HuH-7.5 (cell line): Measurements from ENCODE around the gene EFNA5.

Experiments
- DNase-seq: peaks from one replicate; pipeline ENCODE4 v3.0.0; 2011; ENCODE audit warnings: low spot score

EFNA5 gene

DNA sequence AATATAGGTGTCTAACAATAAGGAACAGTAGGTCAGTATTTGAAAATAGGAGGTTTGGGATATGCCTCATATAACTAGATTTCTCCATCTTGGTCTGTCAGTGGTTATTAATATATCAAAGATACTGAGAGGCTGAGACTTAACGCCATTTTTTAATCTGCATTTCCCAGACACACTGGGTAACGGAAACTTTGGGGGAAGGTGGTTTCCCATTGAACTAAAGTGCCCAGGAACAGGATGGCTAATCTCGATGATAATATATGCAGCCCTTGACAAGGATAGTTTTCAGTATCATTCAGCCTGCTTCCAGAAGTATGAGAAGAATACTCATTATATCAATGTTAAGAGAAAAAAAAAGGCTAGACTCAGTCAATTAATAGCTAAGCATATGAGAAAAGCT, 30.7 kb downstream of the EFNA5 start:
- DNase-seq, result no peak

DNA sequence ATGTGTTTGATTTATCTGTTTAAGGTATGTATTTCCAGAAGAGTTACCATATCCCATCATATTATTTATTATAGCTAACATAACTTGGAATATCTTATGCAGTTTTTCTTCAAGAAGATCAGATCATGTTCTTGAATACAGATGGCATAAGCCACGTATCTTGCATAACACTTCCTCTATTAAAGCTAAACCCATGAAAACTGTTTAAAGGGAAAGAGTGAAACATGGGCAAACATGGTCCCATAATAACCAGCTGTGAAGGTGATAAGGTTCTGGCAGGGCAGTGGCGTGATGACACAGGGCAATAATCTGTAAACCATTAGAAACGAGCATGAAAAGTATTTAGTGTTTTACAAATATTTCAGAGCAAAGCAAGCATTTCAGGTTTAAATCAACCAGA, 34.2 kb downstream of the EFNA5 start:
- DNase-seq, result no peak

DNA sequence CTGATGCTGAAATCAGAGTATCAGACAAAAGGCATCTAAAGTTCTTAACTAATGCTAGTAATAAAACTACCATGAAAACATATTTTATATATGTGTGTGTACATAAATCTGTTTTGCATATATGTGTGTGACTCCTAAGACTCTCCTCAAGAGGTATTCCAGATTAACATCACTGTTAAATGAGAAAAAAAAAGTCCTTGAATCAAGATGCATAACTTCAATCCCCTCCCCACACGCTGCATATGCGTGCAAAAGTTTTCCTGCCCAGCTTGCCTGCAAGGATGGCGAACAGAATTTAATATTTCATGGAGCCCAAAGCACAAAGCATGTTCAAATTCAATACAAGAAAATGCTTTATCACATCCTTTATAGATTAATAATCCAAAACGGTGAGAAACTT, 34.7 kb downstream of the EFNA5 start:
- no peak for DNase-seq

DNA sequence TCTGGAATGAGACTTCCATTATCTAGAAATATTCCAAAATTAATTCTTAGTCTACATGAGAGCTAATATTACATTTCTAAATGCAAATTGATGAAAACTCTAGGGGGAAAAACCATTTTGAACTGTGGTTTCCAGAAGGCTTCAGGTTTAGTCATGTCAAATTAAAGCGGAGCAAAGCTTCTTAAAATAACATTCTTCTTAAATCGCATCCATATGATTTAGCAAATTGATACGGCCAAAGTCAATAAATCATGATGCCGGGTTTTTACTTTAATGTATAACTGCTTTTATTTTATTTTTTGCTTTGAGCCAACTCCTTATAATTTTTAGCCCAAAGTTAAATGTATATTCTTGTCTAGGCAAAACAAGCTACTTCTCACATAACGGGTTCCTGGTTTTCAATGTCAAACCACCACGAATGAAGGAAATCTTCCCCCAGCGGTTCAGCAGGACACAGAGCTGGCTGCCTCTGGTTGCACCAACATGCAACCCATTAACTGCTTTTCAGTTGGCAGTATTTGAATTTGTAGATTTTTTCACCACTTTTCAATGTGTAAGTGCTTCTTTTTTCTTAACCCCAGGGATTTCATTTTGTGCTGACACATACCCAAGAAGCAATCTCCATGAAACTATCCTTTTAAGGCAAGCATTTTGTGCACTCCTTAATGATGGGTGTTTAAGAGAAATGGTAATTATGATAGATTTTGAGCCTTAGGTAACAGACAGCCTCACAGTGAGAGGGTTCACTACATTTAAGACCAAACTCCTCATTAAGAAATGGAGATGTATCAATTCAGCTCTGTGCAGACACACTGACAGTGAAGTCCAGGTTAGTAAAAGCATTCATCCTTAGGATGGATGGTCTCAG, 35.5 kb downstream of the EFNA5 start:
- no peak for DNase-seq

- DNase-seq, result no peak
Measured at GRCh38 chr5:107633171-107633901, 37.4 kb downstream of the EFNA5 start.

DNA sequence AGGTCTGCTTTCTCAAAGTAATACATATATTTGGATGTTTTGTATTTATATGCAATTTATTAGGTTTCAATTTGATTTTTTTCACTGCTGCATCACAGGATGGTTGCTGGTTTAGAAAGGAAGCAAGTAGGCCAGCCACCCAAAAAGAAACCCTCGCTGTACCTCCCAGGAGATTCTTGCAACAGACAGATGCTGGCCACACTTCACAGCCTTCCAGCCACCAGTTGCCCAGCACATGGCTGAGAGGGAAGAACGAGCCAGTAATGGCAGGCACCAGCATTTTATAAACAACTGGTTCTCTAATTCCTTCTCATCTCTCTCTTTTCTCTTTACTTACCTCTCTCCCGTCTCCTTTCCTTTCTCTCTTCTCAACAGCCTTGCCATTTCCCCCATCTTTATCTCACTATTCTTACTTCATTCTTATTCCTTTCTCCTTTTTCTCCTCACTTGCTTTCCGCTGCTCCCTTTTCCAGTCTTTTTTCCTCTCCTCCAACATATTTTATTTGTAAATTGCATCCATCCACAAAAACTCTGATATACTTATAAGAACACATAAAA, 38.9 kb downstream of the EFNA5 start:
- DNase-seq, result no peak

DNA sequence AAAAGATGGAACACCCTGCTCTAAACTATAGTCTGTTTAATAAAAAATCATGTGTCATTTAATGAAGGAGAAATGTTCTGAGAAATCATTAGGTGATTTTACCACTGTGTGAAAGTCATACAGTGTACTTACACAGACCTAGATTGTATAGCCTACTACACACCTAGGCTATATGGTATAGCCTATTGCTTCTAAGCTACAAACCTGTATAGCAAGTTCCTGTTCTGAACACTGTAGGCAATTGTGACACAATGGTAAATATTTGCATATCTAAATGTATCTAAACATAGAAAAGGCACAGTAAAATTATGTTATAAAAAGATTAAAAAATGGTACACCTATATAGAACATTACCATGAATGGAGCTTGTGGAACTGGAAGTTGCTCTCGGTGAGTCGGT, 40.6 kb downstream of the EFNA5 start:
- no peak for DNase-seq

DNA sequence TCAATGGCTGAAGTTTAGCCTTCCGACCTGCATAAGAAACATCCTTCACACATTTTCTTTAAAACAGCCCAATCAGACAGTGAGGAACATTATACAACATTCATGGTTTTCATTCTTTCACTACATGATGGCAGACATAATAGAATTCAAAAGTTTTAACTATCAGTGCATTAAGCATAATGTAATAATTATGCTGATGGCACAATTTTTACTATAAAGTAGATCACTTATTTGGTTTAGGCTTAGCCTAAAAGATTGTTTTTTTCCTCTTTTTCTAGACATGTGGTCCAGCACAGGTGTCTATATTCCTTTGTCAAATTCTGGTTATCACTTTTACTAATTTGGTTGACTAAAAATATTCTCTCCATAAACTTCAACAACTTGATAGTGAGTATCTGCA, 46.5 kb downstream of the EFNA5 start:
- no peak for DNase-seq

DNA sequence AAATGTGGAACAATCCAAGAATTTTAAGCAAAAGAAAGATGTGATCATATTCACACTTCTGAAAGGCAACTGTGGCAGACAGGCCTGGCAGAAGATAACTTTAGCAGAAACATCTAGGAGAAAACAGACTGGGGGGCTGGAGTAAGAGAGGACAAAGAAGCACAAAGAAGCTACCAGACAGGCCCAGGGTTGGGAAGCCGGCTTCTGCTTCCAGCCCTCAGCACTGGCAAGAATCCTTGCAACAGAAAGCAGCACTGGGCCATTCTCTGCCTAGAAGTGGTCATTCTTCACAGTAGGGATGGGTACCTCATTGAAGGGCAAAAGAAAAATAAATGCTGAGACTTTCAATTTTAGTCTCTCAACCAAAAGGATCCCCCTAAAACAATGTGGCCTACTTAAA, 49.6 kb downstream of the EFNA5 start:
- DNase-seq, result no peak

- no peak for DNase-seq
Measured at GRCh38 chr5:107619781-107620180, 51.0 kb downstream of the EFNA5 start.

- DNase-seq, result no peak
Measured at GRCh38 chr5:107618242-107618641, 52.5 kb downstream of the EFNA5 start.

DNA sequence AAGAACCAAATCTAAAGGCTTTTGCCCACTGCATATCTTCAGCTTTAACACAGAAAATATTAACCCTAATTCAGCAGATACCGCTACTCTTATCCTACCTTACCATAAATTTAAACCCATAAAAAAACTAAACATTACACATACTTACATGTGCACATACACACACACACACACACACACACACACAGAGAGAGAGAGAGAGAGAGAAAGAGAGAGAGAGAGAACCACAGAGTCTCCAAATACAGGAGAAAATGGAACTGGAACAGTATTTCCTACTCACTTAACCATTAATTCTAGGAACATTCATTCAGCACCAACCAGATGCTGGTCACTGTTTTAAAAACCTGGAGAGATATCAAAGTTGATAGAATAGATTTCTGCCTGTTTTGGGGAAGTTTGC, 53.7 kb downstream of the EFNA5 start:
- no peak for DNase-seq

DNA sequence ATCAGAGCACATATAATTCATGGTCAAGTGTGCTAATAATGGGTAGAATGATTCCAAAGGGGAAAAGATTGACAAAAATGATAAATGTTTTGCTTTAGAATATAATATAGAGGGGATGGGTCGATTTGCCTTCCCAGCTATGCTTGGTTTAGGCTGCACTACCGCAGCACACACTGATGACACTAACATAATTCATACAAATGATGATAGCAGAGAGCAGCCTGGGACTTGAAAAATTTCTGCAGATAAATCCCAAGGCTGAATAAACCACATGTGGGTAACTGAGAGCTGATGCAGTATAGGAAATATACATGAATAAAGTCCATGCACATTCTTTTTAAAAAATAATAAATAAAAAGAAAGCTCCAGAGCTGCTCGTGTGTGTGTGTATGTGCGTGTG, 54.5 kb downstream of the EFNA5 start:
- DNase-seq, result no peak

DNA sequence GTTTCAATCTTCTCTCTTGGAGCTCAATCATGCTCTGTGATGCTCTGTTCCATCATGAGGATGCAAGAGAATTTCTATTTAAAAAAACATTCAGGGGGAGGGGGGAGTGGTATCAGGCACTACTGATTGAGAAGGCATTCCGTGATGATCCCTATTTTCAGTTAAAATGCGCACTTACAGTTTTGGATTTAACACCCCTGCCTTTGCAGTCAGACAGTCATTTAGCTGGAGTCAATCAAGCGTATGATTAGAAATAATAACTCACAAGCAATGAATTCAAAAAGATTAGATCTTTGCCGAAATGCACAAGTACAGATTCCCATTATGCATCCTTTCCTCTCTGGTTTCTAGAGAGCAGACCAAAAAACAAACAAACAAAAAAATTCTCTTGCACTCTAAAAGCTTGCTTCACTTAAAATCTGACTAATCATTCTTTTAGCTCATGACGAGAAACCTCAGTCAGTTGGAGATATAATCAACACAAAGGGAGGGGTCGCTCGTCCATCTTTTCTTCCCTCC, 55.4 kb downstream of the EFNA5 start:
- DNase-seq, result no peak

- DNase-seq, result no peak
Measured at GRCh38 chr5:107612541-107612940, 58.2 kb downstream of the EFNA5 start.

DNA sequence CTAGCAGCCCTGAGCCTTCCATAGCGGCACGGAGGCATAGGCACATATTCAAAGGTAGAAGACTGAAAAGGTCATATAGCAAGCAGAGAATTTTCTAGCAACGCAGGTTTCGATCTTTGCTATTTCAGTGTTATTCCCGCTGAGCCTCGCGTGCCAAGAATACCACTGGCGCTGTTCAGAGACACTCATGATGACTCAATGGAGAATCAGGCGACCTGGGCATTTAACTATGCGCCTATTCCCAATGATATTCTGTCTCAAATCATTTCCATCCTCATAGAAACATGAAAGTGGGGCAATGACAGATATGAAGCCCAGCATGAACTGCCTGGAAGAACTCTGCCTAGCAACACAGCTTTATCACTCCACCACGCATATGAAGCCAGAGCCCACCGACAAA, 59.9 kb downstream of the EFNA5 start:
- no peak for DNase-seq

DNA sequence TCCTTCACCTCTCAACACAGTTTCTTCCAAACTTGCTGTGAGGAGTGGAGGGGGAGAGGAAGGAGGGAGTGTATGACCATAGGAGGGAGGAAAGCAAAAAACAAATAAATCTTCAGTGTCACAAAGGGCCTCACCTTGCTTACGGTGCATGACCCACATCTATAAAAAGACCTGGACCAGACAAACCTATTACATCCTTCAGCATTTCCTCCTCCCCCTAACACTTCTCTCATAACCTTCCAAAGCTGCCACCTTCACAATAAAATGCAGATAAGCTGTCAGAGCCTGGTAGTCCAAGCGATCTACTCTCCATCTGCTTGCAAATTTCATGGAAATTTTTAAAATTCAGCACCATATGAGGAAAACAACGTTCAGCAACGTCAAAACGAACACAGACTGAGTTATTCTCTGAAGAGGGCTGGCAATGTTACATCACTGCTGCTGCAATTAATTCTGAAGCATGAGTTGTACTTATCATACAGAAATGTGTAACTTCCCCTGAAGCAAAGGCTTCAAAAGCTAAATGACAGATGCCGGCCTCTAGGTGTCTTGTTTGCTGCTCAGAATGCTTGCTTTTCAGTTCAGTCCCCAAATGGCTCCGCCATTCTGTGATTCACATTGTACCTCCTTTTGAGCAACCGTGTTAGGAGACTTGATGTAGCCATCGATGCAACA, 62.9 kb downstream of the EFNA5 start:
- no peak for DNase-seq

DNA sequence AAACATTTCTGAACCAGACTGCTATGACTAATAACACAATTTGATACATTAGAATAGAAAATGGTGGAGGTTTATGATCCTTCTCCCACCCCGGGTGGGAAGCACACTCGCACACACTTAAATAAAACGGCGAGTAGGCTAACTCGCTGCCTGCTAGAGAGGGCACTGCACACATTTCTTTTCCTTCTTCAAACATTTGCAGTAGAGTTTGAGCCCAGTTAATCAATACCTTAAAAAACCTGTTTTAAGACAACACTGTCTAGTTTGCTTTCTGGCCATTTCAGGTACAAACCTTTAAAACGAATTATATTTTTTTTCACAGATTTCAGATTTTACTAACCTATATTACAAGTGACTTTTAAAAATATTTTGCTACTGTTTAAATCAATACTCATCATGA, 63.5 kb downstream of the EFNA5 start:
- DNase-seq, result no peak

DNA sequence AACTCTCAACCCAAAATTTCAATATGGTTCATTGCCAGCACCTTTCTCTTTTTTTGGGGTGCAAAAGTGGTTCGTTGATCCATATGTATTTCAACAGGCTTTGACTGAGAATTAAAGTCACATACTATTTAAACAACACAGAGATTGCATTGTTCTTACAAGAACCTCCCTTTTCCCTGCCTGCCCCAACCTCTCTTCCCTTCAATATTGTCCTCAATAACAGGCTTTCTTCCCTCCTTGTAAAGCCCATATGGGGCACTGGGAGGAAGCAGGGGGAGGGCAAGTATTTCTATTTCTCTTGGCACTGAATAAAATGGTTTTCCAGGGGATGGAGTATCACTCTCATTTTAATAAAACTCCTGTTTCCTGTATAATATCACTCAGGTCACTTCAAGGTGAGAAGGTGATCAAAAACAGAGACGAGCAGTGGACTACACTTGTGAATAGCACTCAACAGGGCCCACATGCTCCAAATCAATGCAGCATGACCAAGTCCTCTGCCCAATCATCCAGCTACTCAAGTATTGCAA, 65.1 kb downstream of the EFNA5 start:
- DNase-seq, result no peak

DNA sequence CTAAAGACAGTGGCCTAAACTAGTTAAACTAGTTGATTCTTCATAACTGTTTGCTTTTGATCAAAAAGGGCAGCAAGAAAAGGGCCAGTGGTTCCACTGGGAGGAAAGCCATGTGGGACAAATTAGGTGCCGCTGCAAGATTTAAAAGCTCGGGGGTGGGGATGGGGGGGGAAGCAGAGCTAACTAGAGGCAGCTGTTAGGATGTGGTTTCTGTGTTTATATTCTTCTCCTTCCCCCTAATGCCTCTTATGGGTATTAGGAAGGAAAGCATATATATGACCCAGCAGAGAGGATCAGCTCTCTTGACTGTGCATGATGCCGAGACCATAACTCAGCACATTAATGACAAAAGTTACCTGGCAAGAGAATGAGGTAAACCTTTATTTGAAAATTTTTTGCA, 65.7 kb downstream of the EFNA5 start:
- DNase-seq, result no peak

GRCh38 chr5:107604146-107604910, 66.4 kb downstream of the EFNA5 start:
- DNase-seq, result no peak
